ENCODE measurements around the gene PHLDA3. TPM values are rescaled to one million over a fixed set of nuclear protein-coding genes. Genes with fewer than 3 reads are reported as not detected.
A peak's percentile ranks its signal among the peaks of the same experiment; 100 is the strongest.

Gene PHLDA3
- total RNA-seq: 1 to 10 TPM; 2.2 to 3.5 TPM

GRCh38 chr1:201468844-201469644 is at the start of gene PHLDA3:
TSS of gene PHLDA3 (minus strand) at chr1:201469188. CDS start at chr1:201468786, 402 bp downstream.
- intact Hi-C loops (cut with DNase I, micrococcal nuclease): no loop called here
- POLR2A ChIA-PET: interaction anchor here (1.3 kb wide), 1 partner anchor 14 kb away, joined by 3 read pairs; no protein-coding TSS in a partner anchor
- Mint-ChIP-seq H3K9me3 (ENCODE audit: low read depth) (no peaks in the 10 kb centered on the region), H3K27ac (no peak within 1 kb of the TSS), H3K27me3 (peaks cover 43% of the 10 kb centered on the region), H3K4me1 (peaks cover 4% of the 10 kb centered on the region), H3K4me3 (peak within 1 kb of the TSS; percentile 61), H3K36me3 (ENCODE audit: low read depth) (no peaks in the 10 kb centered on the region)
- DNase-seq (peak; percentile 73), ATAC-seq (peak; percentile 84)
- CTCF ChIA-PET: interaction anchor here (0.7 to 1.4 kb wide), 5 partner anchors 8 to 54 kb away, joined by 3 to 13 read pairs (median 3); no protein-coding TSS in a partner anchor

GRCh38 chr1:201518071-201518470 is 49.1 kb upstream of the PHLDA3 start:
- DNase-seq (no peak), ATAC-seq (no peak)
- no peaks in the 10 kb centered on the region for H3K27me3 Mint-ChIP-seq
- no peak overlapping the region for H3K27ac Mint-ChIP-seq
- H3K9me3 Mint-ChIP-seq (ENCODE audit: low read depth): no peaks in the 10 kb centered on the region
- H3K4me1 Mint-ChIP-seq: peaks cover 2% of the 10 kb centered on the region
- ChIA-PET POLR2A (no interaction called here), CTCF (interaction anchor here (0.6 to 7.1 kb wide), 3 partner anchors 36 to 214 kb away, joined by 3 to 75 read pairs (median 3); no protein-coding TSS in a partner anchor)
- intact Hi-C loops (cut with DNase I, micrococcal nuclease): no loop called here
- H3K36me3 Mint-ChIP-seq (ENCODE audit: low read depth): peaks cover 22% of the 10 kb centered on the region
- H3K4me3 Mint-ChIP-seq: no peak overlapping the region

- peaks cover 2% of the 10 kb centered on the region for H3K4me1 Mint-ChIP-seq
- no peak overlapping the region for H3K4me3 Mint-ChIP-seq
- H3K27ac Mint-ChIP-seq: no peak overlapping the region
- DNase-seq (no peak), ATAC-seq (no peak)
- ChIA-PET POLR2A (no interaction called here), CTCF (interaction anchor here (0.6 to 7.1 kb wide), 4 partner anchors 15 to 213 kb away, joined by 3 to 75 read pairs (median 3); no protein-coding TSS in a partner anchor)
- H3K27me3 Mint-ChIP-seq: no peaks in the 10 kb centered on the region
- intact Hi-C loops (cut with DNase I, micrococcal nuclease): no loop called here
- peaks cover 21% of the 10 kb centered on the region for H3K36me3 Mint-ChIP-seq (ENCODE audit: low read depth)
- no peaks in the 10 kb centered on the region for H3K9me3 Mint-ChIP-seq (ENCODE audit: low read depth)
These were observed 48.6 kb upstream of the PHLDA3 start for GRCh38 chr1:201517631-201518030.

GRCh38 chr1:201516511-201517127 is 47.6 kb upstream of the PHLDA3 start:
- no peaks in the 10 kb centered on the region for H3K9me3 Mint-ChIP-seq (ENCODE audit: low read depth)
- ATAC-seq (no peak), DNase-seq (no peak)
- intact Hi-C loops (cut with DNase I, micrococcal nuclease): no loop called here
- no peak overlapping the region for H3K27ac Mint-ChIP-seq
- POLR2A ChIA-PET: no interaction called here
- no peaks in the 10 kb centered on the region for H3K27me3 Mint-ChIP-seq
- CTCF ChIA-PET: interaction anchor here (0.5 to 7.1 kb wide), 10 partner anchors 9 to 68 kb away, joined by 3 to 75 read pairs (median 6); partner anchors contain the start of gene CSRP1
- no peak overlapping the region for H3K4me3 Mint-ChIP-seq
- H3K4me1 Mint-ChIP-seq: peaks cover 2% of the 10 kb centered on the region
- peaks cover 11% of the 10 kb centered on the region for H3K36me3 Mint-ChIP-seq (ENCODE audit: low read depth)

GRCh38 chr1:201515895-201516294 is 46.9 kb upstream of the PHLDA3 start:
- peak; percentile 71 for ATAC-seq
- H3K27me3 Mint-ChIP-seq: no peaks in the 10 kb centered on the region
- no peak overlapping the region for H3K27ac Mint-ChIP-seq
- peaks cover 11% of the 10 kb centered on the region for H3K36me3 Mint-ChIP-seq (ENCODE audit: low read depth)
- POLR2A ChIA-PET: no interaction called here
- CTCF ChIA-PET: interaction anchor here (0.5 to 7.1 kb wide), 11 partner anchors 9 to 68 kb away, joined by 3 to 75 read pairs (median 5); partner anchors contain the start of gene CSRP1
- peaks cover 2% of the 10 kb centered on the region for H3K4me1 Mint-ChIP-seq
- H3K4me3 Mint-ChIP-seq: no peak overlapping the region
- intact Hi-C loops (cut with DNase I, micrococcal nuclease): no loop called here
- H3K9me3 Mint-ChIP-seq (ENCODE audit: low read depth): no peaks in the 10 kb centered on the region
- DNase-seq: no peak

- no peaks in the 10 kb centered on the region for H3K27me3 Mint-ChIP-seq
- DNase-seq: no peak
- intact Hi-C loops (cut with DNase I, micrococcal nuclease): no loop called here
- ChIA-PET CTCF (interaction anchor here (0.5 to 7.1 kb wide), 10 partner anchors 9 to 67 kb away, joined by 3 to 94 read pairs (median 7); partner anchors contain the start of gene CSRP1), POLR2A (no interaction called here)
- no peaks in the 10 kb centered on the region for H3K9me3 Mint-ChIP-seq (ENCODE audit: low read depth)
- H3K36me3 Mint-ChIP-seq (ENCODE audit: low read depth): peaks cover 9% of the 10 kb centered on the region
- no peak overlapping the region for H3K27ac Mint-ChIP-seq
- ATAC-seq: no peak
- no peak overlapping the region for H3K4me3 Mint-ChIP-seq
- peaks cover 2% of the 10 kb centered on the region for H3K4me1 Mint-ChIP-seq
These were observed 46.2 kb upstream of the PHLDA3 start for GRCh38 chr1:201515062-201515750.

GRCh38 chr1:201514466-201514865 is 45.5 kb upstream of the PHLDA3 start:
- Mint-ChIP-seq H3K4me1 (peaks cover 2% of the 10 kb centered on the region), H3K36me3 (ENCODE audit: low read depth) (peaks cover 8% of the 10 kb centered on the region), H3K27me3 (no peaks in the 10 kb centered on the region), H3K4me3 (no peak overlapping the region), H3K9me3 (ENCODE audit: low read depth) (no peaks in the 10 kb centered on the region), H3K27ac (no peak overlapping the region)
- POLR2A ChIA-PET: interaction anchor here (0.5 kb wide), 1 partner anchor 454 kb away, joined by 7 read pairs; no protein-coding TSS in a partner anchor
- DNase-seq (no peak), ATAC-seq (no peak)
- CTCF ChIA-PET: interaction anchor here (0.6 to 7.1 kb wide), 10 partner anchors 11 to 81 kb away, joined by 3 to 216 read pairs (median 22); no protein-coding TSS in a partner anchor
- intact Hi-C loops (cut with DNase I, micrococcal nuclease): no loop called here

GRCh38 chr1:201513498-201514243 is 44.7 kb upstream of the PHLDA3 start:
- Mint-ChIP-seq H3K27ac (no peak overlapping the region), H3K36me3 (ENCODE audit: low read depth) (peaks cover 8% of the 10 kb centered on the region), H3K9me3 (ENCODE audit: low read depth) (no peaks in the 10 kb centered on the region), H3K4me1 (peaks cover 2% of the 10 kb centered on the region), H3K4me3 (no peak overlapping the region), H3K27me3 (no peaks in the 10 kb centered on the region)
- POLR2A ChIA-PET: interaction anchor here (0.5 to 1.0 kb wide), 3 partner anchors 31 to 455 kb away, joined by 3 to 7 read pairs (median 7); no protein-coding TSS in a partner anchor
- ATAC-seq (no peak), DNase-seq (no peak)
- intact Hi-C loops (cut with DNase I, micrococcal nuclease): loop anchor here (1.0 to 2.0 kb wide), 4 partner anchors 31 to 79 kb away; no protein-coding TSS in a partner anchor
- CTCF ChIA-PET: interaction anchor here (0.6 to 7.1 kb wide), 34 partner anchors 8 to 395 kb away, joined by 3 to 216 read pairs (median 5); no protein-coding TSS in a partner anchor

- no peak overlapping the region for H3K4me3 Mint-ChIP-seq
- H3K27ac Mint-ChIP-seq: no peak overlapping the region
- H3K27me3 Mint-ChIP-seq: no peaks in the 10 kb centered on the region
- intact Hi-C loops (cut with DNase I, micrococcal nuclease): loop anchor here in 1 of 2 experiments (2.0 kb wide), 1 partner anchor 77 kb away; no protein-coding TSS in a partner anchor
- ChIA-PET POLR2A (interaction anchor here (0.9 kb wide), 1 partner anchor 30 kb away, joined by 4 read pairs; no protein-coding TSS in a partner anchor), CTCF (interaction anchor here (0.5 to 7.1 kb wide), 23 partner anchors 10 to 215 kb away, joined by 3 to 216 read pairs (median 5); no protein-coding TSS in a partner anchor)
- ATAC-seq (no peak), DNase-seq (no peak)
- peaks cover 10% of the 10 kb centered on the region for H3K4me1 Mint-ChIP-seq
- peaks cover 9% of the 10 kb centered on the region for H3K36me3 Mint-ChIP-seq (ENCODE audit: low read depth)
- no peaks in the 10 kb centered on the region for H3K9me3 Mint-ChIP-seq (ENCODE audit: low read depth)
These were observed 43.1 kb upstream of the PHLDA3 start for GRCh38 chr1:201511941-201512539.

- intact Hi-C loops (cut with DNase I, micrococcal nuclease): no loop called here
- Mint-ChIP-seq H3K4me3 (no peak overlapping the region), H3K4me1 (peaks cover 11% of the 10 kb centered on the region), H3K9me3 (ENCODE audit: low read depth) (no peaks in the 10 kb centered on the region), H3K27ac (no peak overlapping the region), H3K27me3 (no peaks in the 10 kb centered on the region), H3K36me3 (ENCODE audit: low read depth) (peaks cover 8% of the 10 kb centered on the region)
- no peak for ATAC-seq
- ChIA-PET CTCF (interaction anchor here (0.7 to 7.1 kb wide), 14 partner anchors 10 to 102 kb away, joined by 3 to 216 read pairs (median 10); no protein-coding TSS in a partner anchor), POLR2A (interaction anchor here (0.9 kb wide), 1 partner anchor 30 kb away, joined by 4 read pairs; no protein-coding TSS in a partner anchor)
- no peak for DNase-seq
These were observed 42.5 kb upstream of the PHLDA3 start for GRCh38 chr1:201511396-201511940.

Data from activated CD4-positive, alpha-beta T cell treated with anti-CD3 and anti-CD28 coated beads for 36 hours (primary cell).